Esophagus squamous epithelium (tissue), 4 donors: ENCODE measurements around the gene SLC12A7.

Source experiments
- POLR2A ChIP-seq, 4 donors: fragments of 450-650 bp; IDR thresholded peaks; one replicate each; pipeline ENCODE4 v1.6.1; 2017; ENCODE audit warnings: antibody characterized with exemption in 4 of 4, mild to moderate bottlenecking in 4 of 4, moderate library complexity in 3 of 4
- TF ChIP-seq, protein P1 (sequence below), 6 experiments: fragments of 450-650 bp in 4 of 6; fragments of 200-600 bp in 2 of 6; sonication (generic) in 2 of 6; IDR thresholded peaks; one replicate each; pipeline ENCODE4 v1.5.1; 2016 to 2019; ENCODE audit warnings: antibody characterized with exemption in 6 of 6, mild to moderate bottlenecking in 4 of 6, moderate library complexity in 4 of 6

DNA sequence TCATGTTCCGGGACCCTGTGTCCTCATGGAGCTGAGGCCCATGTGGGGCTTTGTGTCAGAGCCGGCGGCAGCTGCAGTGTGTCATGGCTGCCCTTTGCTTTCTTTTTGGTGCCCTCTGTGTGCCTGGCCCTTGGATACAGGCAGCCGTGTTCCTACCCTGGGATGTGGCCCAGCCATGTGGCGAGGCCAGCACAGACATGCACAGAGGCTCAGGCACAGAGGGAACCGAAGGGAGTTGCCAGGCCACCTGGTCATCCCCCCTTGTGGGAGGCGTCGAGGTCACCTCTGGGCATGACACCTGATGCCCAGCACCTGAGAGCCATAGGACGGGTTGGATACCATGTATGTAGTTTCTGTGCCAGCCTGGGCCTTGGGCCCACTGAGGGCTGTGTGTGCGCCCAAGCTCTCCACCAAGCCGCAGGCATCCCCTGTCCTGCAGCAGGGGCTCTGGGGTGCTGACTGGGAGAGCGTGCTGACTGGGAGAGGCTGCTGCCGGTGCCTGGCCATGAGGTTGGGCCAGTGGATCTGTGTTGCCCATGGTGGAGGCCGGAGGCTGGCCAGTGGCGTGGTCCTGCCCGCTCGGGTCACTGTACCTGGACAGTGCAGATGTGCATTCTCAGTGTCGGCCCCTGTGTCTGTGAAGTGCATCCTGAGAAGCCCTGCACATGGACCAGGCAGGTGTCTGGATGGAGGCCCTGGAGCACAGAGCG, 98.5 kb downstream of the SLC12A7 start:
- TF ChIP-seq, protein P1, sequence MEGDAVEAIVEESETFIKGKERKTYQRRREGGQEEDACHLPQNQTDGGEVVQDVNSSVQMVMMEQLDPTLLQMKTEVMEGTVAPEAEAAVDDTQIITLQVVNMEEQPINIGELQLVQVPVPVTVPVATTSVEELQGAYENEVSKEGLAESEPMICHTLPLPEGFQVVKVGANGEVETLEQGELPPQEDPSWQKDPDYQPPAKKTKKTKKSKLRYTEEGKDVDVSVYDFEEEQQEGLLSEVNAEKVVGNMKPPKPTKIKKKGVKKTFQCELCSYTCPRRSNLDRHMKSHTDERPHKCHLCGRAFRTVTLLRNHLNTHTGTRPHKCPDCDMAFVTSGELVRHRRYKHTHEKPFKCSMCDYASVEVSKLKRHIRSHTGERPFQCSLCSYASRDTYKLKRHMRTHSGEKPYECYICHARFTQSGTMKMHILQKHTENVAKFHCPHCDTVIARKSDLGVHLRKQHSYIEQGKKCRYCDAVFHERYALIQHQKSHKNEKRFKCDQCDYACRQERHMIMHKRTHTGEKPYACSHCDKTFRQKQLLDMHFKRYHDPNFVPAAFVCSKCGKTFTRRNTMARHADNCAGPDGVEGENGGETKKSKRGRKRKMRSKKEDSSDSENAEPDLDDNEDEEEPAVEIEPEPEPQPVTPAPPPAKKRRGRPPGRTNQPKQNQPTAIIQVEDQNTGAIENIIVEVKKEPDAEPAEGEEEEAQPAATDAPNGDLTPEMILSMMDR (IDR thresholded peaks at IDR 0.05), result no peak
- no peak for TF ChIP-seq POLR2A (IDR thresholded peaks at IDR 0.05)
